NB4 (cell line): ENCODE results near the gene RCAN3.

Experiments
- TF ChIP-seq, protein P1 (sequence below): IDR thresholded peaks from one replicate; pipeline ENCODE4 v1.5.1; 2012; ENCODE audit warnings: low read depth, low read length
- TF ChIP-seq, protein P2 (sequence below): IDR thresholded peaks from 2 replicates; pipeline ENCODE4 v1.6.1; 2011; ENCODE audit warnings: low read depth, low read length

DNA sequence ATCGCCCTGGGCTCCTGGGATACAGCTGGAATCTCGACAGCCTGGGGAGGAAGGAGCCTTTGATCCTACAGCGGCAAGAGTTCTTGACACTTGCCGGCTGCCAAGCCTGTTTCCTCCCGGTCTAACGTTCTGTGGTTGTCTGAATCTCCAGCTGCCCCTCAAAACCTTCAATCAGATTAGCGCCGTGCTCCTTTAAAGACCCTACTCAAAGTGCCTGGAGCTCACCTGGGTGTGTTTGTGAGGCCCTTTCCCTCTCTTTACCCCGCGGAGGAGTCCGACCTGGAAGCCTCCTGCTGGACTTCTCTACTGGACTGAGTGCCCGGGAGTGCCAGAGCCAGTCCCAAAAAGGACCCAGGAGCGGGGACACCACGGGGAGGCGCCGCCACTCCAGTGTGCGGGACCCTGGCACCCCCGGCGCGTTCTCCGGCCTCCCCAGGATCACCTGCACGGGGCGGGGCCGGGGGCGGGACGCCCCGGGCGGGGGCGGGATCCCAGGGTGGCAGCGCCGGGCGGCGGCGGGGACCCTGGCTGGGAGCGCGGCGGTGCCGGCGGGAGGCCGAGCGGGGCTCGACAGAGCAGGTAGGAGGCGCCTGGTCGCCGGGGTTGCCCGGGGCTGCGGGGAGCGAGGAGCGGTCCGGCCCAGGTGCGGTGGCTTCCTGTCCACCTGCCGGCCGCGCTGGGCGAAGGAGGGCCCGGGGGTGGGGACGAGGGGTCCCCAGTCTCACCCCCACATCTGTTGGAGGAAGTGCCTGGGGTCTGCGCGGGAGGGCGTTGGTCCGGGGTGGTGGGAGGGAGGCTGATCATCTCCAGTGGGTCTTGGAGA, 53.2 kb downstream of the RCAN3 start, which contains the start of gene NCMAP:
- TF ChIP-seq, protein P1, sequence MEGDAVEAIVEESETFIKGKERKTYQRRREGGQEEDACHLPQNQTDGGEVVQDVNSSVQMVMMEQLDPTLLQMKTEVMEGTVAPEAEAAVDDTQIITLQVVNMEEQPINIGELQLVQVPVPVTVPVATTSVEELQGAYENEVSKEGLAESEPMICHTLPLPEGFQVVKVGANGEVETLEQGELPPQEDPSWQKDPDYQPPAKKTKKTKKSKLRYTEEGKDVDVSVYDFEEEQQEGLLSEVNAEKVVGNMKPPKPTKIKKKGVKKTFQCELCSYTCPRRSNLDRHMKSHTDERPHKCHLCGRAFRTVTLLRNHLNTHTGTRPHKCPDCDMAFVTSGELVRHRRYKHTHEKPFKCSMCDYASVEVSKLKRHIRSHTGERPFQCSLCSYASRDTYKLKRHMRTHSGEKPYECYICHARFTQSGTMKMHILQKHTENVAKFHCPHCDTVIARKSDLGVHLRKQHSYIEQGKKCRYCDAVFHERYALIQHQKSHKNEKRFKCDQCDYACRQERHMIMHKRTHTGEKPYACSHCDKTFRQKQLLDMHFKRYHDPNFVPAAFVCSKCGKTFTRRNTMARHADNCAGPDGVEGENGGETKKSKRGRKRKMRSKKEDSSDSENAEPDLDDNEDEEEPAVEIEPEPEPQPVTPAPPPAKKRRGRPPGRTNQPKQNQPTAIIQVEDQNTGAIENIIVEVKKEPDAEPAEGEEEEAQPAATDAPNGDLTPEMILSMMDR, result no peak
- TF ChIP-seq, protein P2, sequence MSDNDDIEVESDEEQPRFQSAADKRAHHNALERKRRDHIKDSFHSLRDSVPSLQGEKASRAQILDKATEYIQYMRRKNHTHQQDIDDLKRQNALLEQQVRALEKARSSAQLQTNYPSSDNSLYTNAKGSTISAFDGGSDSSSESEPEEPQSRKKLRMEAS, result no peak
